GM12878 (cell line): ENCODE results near the gene ERN2. TPM values are rescaled to one million over a fixed set of nuclear protein-coding genes. Genes with fewer than 3 reads are reported as not detected.

Experiments
- ATAC-seq: fragments of 200-7000 bp; cut with Tn5 transposase; 3 replicates; pipeline ENCODE4 v1.9.1; 2020; ENCODE audit warnings: mild to moderate bottlenecking, moderate library complexity
- BruUV-seq: library from RNA; stranded (reverse); fragments of 400-500 nt; replicated peaks from 2 replicates; lab custom pipeline; 2021; lab: Mats Ljungman, UMichigan
- CTCF ChIA-PET: fragments of 300-600 bp; sonication (Branson Sonifier 250); formaldehyde crosslinking; extraction: SDS; loops from one replicate; lab custom pipeline; 2021; ENCODE audit warnings: inconsistent platforms; lab: Yijun Ruan, JAX
- POLR2A ChIA-PET: fragments of 350-600 bp; formaldehyde crosslinking; extraction: SDS; loops from one replicate; lab custom pipeline; 2021; ENCODE audit warnings: inconsistent platforms; lab: Charles Lee
- RAD21 ChIA-PET: fragments of 300-600 bp; sonication (Branson Sonifier 250); formaldehyde crosslinking; loops from one replicate; lab custom pipeline; 2023; ENCODE audit warnings: antibody characterized with exemption; ENCODE audit not compliant: unreplicated experiment; lab: Charles Lee
- SMC1A ChIA-PET: fragments of 300-600 bp; sonication (Branson Sonifier 250); formaldehyde crosslinking; loops from one replicate; lab custom pipeline; 2023; ENCODE audit not compliant: unreplicated experiment, uncharacterized antibody; lab: Charles Lee
- DNase-seq: peaks from one replicate; pipeline ENCODE4 v3.0.0-alpha.2; 2011; ENCODE audit warnings: low read depth, low spot score
- FAIRE-seq: peaks from 3 replicates; lab custom pipeline; 2011; peaks lifted over from hg19 to GRCh38; lab: Jason Lieb, UNC
- H2AFZ ChIP-seq: 2 replicates; pipeline ENCODE4 v1.6.0; 2011; ENCODE audit warnings: low read depth, low read length, control low read depth; ENCODE audit not compliant: control insufficient read depth
- H3K27ac ChIP-seq: 2 replicates; pipeline ENCODE4 v1.5.1; 2011; ENCODE audit warnings: control low read depth; ENCODE audit not compliant: control insufficient read depth, insufficient read depth
- H3K27me3 ChIP-seq, 2 experiments: replicated peaks in 1 of 2; 2 replicates each; pipeline versions ENCODE4 v1.6.0 to v1.6.1; 2011; ENCODE audit warnings: low read length in 1 of 2; ENCODE audit not compliant: control insufficient read depth in 2 of 2, insufficient read depth in 2 of 2
- H3K36me3 ChIP-seq, 2 experiments: 2 replicates each; pipeline ENCODE4 v1.5.1; 2011; ENCODE audit warnings: low read length in 1 of 2; ENCODE audit not compliant: control insufficient read depth in 2 of 2, insufficient read depth in 2 of 2
- H3K4me1 ChIP-seq: 2 replicates; pipeline ENCODE4 v1.6.1; 2011; ENCODE audit warnings: mild to moderate bottlenecking, low read length, moderate library complexity, mixed read lengths; ENCODE audit not compliant: control insufficient read depth, insufficient read depth
- H3K4me2 ChIP-seq: 2 replicates; pipeline ENCODE4 v1.6.0; 2011; ENCODE audit warnings: control low read depth; ENCODE audit not compliant: control insufficient read depth, insufficient read depth
- H3K4me3 ChIP-seq: fragments of 200-600 bp; sonication (generic); 2 replicates; pipeline ENCODE4 v1.5.1; 2016
- H3K79me2 ChIP-seq: 2 replicates; pipeline ENCODE4 v1.6.0; 2011; ENCODE audit warnings: low read length; ENCODE audit not compliant: control insufficient read depth, insufficient read depth
- H3K9ac ChIP-seq: 2 replicates; pipeline ENCODE4 v1.8.0; 2011; ENCODE audit warnings: low read length, control low read depth, mixed read lengths; ENCODE audit not compliant: control insufficient read depth, insufficient read depth
- H3K9me3 ChIP-seq: replicated peaks from 3 replicates; pipeline ENCODE4 v1.5.1; 2011; ENCODE audit warnings: mild to moderate bottlenecking, low read length; ENCODE audit not compliant: control insufficient read depth, insufficient read depth
- H4K20me1 ChIP-seq: 2 replicates; pipeline ENCODE4 v1.6.0; 2011; ENCODE audit not compliant: control insufficient read depth, insufficient read depth
- CBX5 ChIP-seq: sonication (generic); IDR thresholded peaks from 2 replicates; pipeline ENCODE4 v1.6.1; 2016; ENCODE audit warnings: low read depth, moderate library complexity, mild to moderate bottlenecking, inconsistent platforms
- EED ChIP-seq: sonication (generic); IDR thresholded peaks from 2 replicates; pipeline ENCODE4 v1.6.1; 2016; ENCODE audit warnings: antibody characterized with exemption, low read depth
- ESRRA ChIP-seq: IDR thresholded peaks from 2 replicates; pipeline ENCODE4 v1.6.1; 2012; ENCODE audit warnings: mild to moderate bottlenecking, low read length, improper control_type of control experiment
- MYB ChIP-seq: fragments of 150-350 bp; IDR thresholded peaks from 2 replicates; pipeline ENCODE4 v1.6.1; 2014; ENCODE audit warnings: mild to moderate bottlenecking, low read depth, low read length, borderline replicate concordance
- POLR2AphosphoS5 ChIP-seq: IDR thresholded peaks from 2 replicates; pipeline ENCODE4 v1.6.1; 2011; ENCODE audit warnings: mild to moderate bottlenecking, low read length, inconsistent platforms
- RELA ChIP-seq: fragments of 450-650 bp; IDR thresholded peaks from 2 replicates; pipeline ENCODE4 v1.8.0; 2014; ENCODE audit warnings: borderline replicate concordance; ENCODE audit not compliant: partially characterized antibody
- SIX5 ChIP-seq: IDR thresholded peaks from 2 replicates; pipeline ENCODE4 v1.6.1; 2011; ENCODE audit warnings: mild to moderate bottlenecking, low read depth, low read length, moderate library complexity; ENCODE audit not compliant: severe bottlenecking
- ZNF622 ChIP-seq: fragments of 450-650 bp; IDR thresholded peaks from 2 replicates; pipeline ENCODE4 v1.6.1; 2017; ENCODE audit warnings: mild to moderate bottlenecking, inconsistent platforms
- ZSCAN29 ChIP-seq: fragments of 450-650 bp; IDR thresholded peaks from 2 replicates; pipeline ENCODE4 v1.6.1; 2017; ENCODE audit warnings: mild to moderate bottlenecking, moderate library complexity
- WGBS: methylation state at CpG from one replicate; pipeline ENCODE4 v1.1.6; 2016; ENCODE audit warnings: low lambda C conversion rate; ENCODE audit not compliant: insufficient replicate concordance, insufficient coverage; ENCODE audit errors: missing lambda C conversion rate; 5-methylcytosine and 5-hydroxymethylcytosine counted together
- in situ Hi-C: fragments of 300-500 bp; cut with MboI; formaldehyde crosslinking; loops from 9 replicates; pipeline ENCODE4 v1.14.3; 2018; ENCODE audit warnings: mixed read lengths
- intact Hi-C: fragments of 100-400 bp; cut with micrococcal nuclease; formaldehyde crosslinking; loops from one replicate; pipeline ENCODE4 v1.14.2; 2022; ENCODE audit not compliant: unreplicated experiment
- polyA plus RNA-seq, 11 experiments: library from polyadenylated mRNA; depleted of rRNA in 4 of 11; unstranded in 6 of 11; stranded (reverse) in 5 of 11; fragments of >200 nt; fragmentation: Nextera tagmentation in 4 of 11; fragmentation: Illumina TruSeq in 1 of 11; extraction: Ambion mirVana in 4 of 11; extraction: Trizol in 1 of 11; gene quantifications; 1 replicate in 1 of 11; 2 replicates in 10 of 11; pipeline versions ENCODE4 v1.2.1 to v1.2.3, GENCODE V29; 2011 to 2016; ENCODE audit warnings: inconsistent platforms in 2 of 11, missing spikeins in 2 of 11, low read depth in 1 of 11
- total RNA-seq, 4 experiments: library from RNA; depleted of rRNA in 3 of 4; stranded (reverse); fragments of >200 nt in 3 of 4; fragmentation: Illumina TruSeq in 1 of 4; extraction: Trizol in 1 of 4; gene quantifications; 2 replicates each; pipeline versions ENCODE4 v1.2.1 to v1.2.3, GENCODE V29; 2013 to 2021
- TF ChIP-seq, protein P1 (sequence below): IDR thresholded peaks from 2 replicates; pipeline ENCODE4 v1.6.1; 2012; ENCODE audit warnings: low read depth, low read length, improper control_type of control experiment
- TF ChIP-seq, protein P2 (sequence below): fragments of 450-650 bp; IDR thresholded peaks from 2 replicates; pipeline ENCODE4 v1.6.1; 2016; ENCODE audit warnings: mild to moderate bottlenecking
- TF ChIP-seq, protein P3 (sequence below): IDR thresholded peaks from 2 replicates; pipeline ENCODE4 v1.6.1; 2011; ENCODE audit warnings: low read depth, mild to moderate bottlenecking, low read length, moderate library complexity, borderline replicate concordance; ENCODE audit errors: extremely low read depth

The ERN2 gene
- total and polyA plus RNA-seq, 10 of the 15 experiments (the other 5 are each of a cell fraction or from before 2014, with no cell fraction given): 0.06 to 0.95 (median 0.36) TPM; not detected in 5

DNA sequence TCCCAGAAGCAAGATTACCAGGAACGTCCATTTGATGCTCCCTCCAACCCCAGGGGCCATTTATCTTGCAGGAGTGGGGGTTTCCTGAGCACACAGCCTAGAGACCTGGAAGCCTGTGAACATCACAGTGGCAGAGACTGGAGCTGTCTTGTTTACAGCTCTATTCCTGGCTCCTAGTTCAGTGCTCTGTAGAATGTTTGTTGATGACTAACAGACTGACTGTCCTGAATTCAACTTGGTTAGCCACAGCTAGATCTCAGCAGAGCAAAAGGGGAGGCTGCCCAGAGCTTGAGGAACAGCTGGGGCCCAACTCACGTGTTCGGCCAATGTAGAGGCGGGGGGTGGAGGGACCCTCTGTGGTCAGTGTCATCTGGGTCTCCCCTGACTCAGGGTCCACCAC, 6.6 kb downstream of the ERN2 start:
- TF ChIP-seq RELA (no peak), ZSCAN29 (no peak), POLR2AphosphoS5 (no peak), CBX5 (no peak), MYB (no peak), SIX5 (no peak), ESRRA (no peak), EED (no peak), ZNF622 (no peak)
- TF ChIP-seq, protein P1, sequence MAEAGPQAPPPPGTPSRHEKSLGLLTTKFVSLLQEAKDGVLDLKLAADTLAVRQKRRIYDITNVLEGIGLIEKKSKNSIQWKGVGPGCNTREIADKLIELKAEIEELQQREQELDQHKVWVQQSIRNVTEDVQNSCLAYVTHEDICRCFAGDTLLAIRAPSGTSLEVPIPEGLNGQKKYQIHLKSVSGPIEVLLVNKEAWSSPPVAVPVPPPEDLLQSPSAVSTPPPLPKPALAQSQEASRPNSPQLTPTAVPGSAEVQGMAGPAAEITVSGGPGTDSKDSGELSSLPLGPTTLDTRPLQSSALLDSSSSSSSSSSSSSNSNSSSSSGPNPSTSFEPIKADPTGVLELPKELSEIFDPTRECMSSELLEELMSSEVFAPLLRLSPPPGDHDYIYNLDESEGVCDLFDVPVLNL: no peak
- TF ChIP-seq, protein P2, sequence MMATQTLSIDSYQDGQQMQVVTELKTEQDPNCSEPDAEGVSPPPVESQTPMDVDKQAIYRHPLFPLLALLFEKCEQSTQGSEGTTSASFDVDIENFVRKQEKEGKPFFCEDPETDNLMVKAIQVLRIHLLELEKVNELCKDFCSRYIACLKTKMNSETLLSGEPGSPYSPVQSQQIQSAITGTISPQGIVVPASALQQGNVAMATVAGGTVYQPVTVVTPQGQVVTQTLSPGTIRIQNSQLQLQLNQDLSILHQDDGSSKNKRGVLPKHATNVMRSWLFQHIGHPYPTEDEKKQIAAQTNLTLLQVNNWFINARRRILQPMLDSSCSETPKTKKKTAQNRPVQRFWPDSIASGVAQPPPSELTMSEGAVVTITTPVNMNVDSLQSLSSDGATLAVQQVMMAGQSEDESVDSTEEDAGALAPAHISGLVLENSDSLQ: no peak
- TF ChIP-seq, protein P3, sequence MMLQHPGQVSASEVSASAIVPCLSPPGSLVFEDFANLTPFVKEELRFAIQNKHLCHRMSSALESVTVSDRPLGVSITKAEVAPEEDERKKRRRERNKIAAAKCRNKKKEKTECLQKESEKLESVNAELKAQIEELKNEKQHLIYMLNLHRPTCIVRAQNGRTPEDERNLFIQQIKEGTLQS: no peak
- ChIA-PET CTCF (no interaction called here), POLR2A (interaction anchor here (0.6 kb wide), 1 partner anchor 123 kb away, joined by 3 read pairs; no protein-coding TSS in a partner anchor), RAD21 (no interaction called here), SMC1A (no interaction called here)
- FAIRE-seq: no peak
- DNase-seq: no peak
- Histone ChIP-seq H3K9me3 (peaks cover 14% of the 10 kb centered on the region; the same call in 2 of the 3 replicates), H3K27ac (no peak overlapping the region), H3K9ac (no peak overlapping the region), H2AFZ (no peak overlapping the region), H3K4me2 (no peak overlapping the region), H4K20me1 (no peaks in the 10 kb centered on the region), H3K4me1 (no peaks in the 10 kb centered on the region), H3K4me3 (no peak overlapping the region), H3K36me3 (no peaks in the 10 kb centered on the region), H3K79me2 (no peaks in the 10 kb centered on the region), H3K27me3 (no peaks in the 10 kb centered on the region)
- no peak for ATAC-seq
- intact Hi-C loops (no loop called here), in situ Hi-C loops (no loop called here)
- 24% methylated on average over 4 of the region's 4 CpGs for WGBS
- BruUV-seq: no TSS peak
